DND-41 (cell line): ENCODE results near the gene DISC1.

ENCODE experiments used
- ATAC-seq: fragments of 200-7000 bp; cut with Tn5 transposase; 3 replicates; pipeline ENCODE4 v1.9.1; 2021; ENCODE audit warnings: low read depth; ENCODE audit not compliant: insufficient read depth
- DNase-seq: peaks from one replicate; pipeline ENCODE4 v3.0.0-alpha.2; 2020
- H2AFZ ChIP-seq: 2 replicates; pipeline ENCODE4 v1.6.0; 2012; ENCODE audit warnings: low read depth, low read length
- H3K27ac ChIP-seq: 2 replicates; pipeline ENCODE4 v1.5.1; 2012; ENCODE audit warnings: low read length, inconsistent platforms
- H3K27me3 ChIP-seq: fragments of 200-600 bp; sonication (generic); 2 replicates; pipeline ENCODE4 v1.6.0; 2012; ENCODE audit warnings: low read length, mild to moderate bottlenecking, inconsistent platforms; ENCODE audit not compliant: insufficient read depth, poor library complexity
- H3K36me3 ChIP-seq: 2 replicates; pipeline ENCODE4 v1.5.1; 2012; ENCODE audit warnings: low read length, inconsistent platforms; ENCODE audit not compliant: insufficient read depth
- H3K4me1 ChIP-seq: 2 replicates; pipeline ENCODE4 v1.5.1; 2012; ENCODE audit warnings: mild to moderate bottlenecking, low read length; ENCODE audit not compliant: insufficient read depth
- H3K4me2 ChIP-seq: 2 replicates; pipeline ENCODE4 v1.6.0; 2012; ENCODE audit warnings: mild to moderate bottlenecking, moderate library complexity, low read length, inconsistent platforms; ENCODE audit not compliant: insufficient read depth
- H3K4me3 ChIP-seq, 2 experiments: fragments of 200-600 bp in 1 of 2; shearing (Covaris generic) in 1 of 2; 2 replicates each; pipeline ENCODE4 v1.5.1; 2012 to 2016; ENCODE audit warnings: inconsistent platforms in 2 of 2, low read length in 2 of 2, mild to moderate bottlenecking in 2 of 2, low read depth in 1 of 2, moderate library complexity in 1 of 2
- H3K79me2 ChIP-seq: 2 replicates; pipeline ENCODE4 v1.6.0; 2012; ENCODE audit warnings: low read length, inconsistent platforms; ENCODE audit not compliant: insufficient read depth
- H3K9ac ChIP-seq: 2 replicates; pipeline ENCODE4 v1.6.0; 2012; ENCODE audit warnings: low read depth, mild to moderate bottlenecking, inconsistent platforms, low read length, moderate library complexity
- H3K9me3 ChIP-seq: 2 replicates; pipeline ENCODE4 v1.5.1; 2012; ENCODE audit warnings: low read length, moderate library complexity, mild to moderate bottlenecking, inconsistent platforms; ENCODE audit not compliant: insufficient read depth, severe bottlenecking
- H4K20me1 ChIP-seq: 2 replicates; pipeline ENCODE4 v1.6.0; 2012; ENCODE audit warnings: low read length; ENCODE audit not compliant: insufficient read depth
- CTCF ChIP-seq: IDR thresholded peaks from 2 replicates; pipeline ENCODE4 v1.5.1; 2012; ENCODE audit warnings: borderline replicate concordance, low read length, moderate library complexity, mild to moderate bottlenecking; ENCODE audit not compliant: poor library complexity, severe bottlenecking; ENCODE audit errors: extremely low read depth
- EZH2 ChIP-seq: IDR thresholded peaks from 3 replicates; pipeline ENCODE4 v1.6.1; 2012; ENCODE audit warnings: borderline replicate concordance, low read depth, mild to moderate bottlenecking, moderate library complexity, low read length, inconsistent platforms; ENCODE audit not compliant: severe bottlenecking

DISC1 gene

GRCh38 chr1:232029315-232029714 lies 402.7 kb downstream of the DISC1 start:
- TF ChIP-seq CTCF (no peak), EZH2 (no peak)
- Histone ChIP-seq H3K4me2 (no peak overlapping the region), H3K9me3 (no peaks in the 10 kb centered on the region), H3K27ac (no peak overlapping the region), H3K36me3 (no peaks in the 10 kb centered on the region), H2AFZ (no peak overlapping the region), H3K9ac (no peak overlapping the region), H3K79me2 (no peaks in the 10 kb centered on the region), H4K20me1 (no peaks in the 10 kb centered on the region), H3K4me1 (no peaks in the 10 kb centered on the region), H3K27me3 (no peaks in the 10 kb centered on the region), H3K4me3 (no peak overlapping the region)
- no peak for DNase-seq
- ATAC-seq, result no peak

- Histone ChIP-seq H3K36me3 (no peaks in the 10 kb centered on the region), H3K27ac (no peak overlapping the region), H2AFZ (no peak overlapping the region), H3K4me2 (no peak overlapping the region), H3K4me3 (no peak overlapping the region), H3K4me1 (no peaks in the 10 kb centered on the region), H3K9me3 (no peaks in the 10 kb centered on the region), H4K20me1 (no peaks in the 10 kb centered on the region), H3K27me3 (no peaks in the 10 kb centered on the region), H3K79me2 (no peaks in the 10 kb centered on the region), H3K9ac (no peak overlapping the region)
- no peak for ATAC-seq
- TF ChIP-seq CTCF (no peak), EZH2 (no peak)
- DNase-seq, result no peak
Observed at GRCh38 chr1:232031156-232031555, 404.6 kb downstream of the DISC1 start.

- no peaks in the 10 kb centered on the region for H3K4me1 ChIP-seq
- no peaks in the 10 kb centered on the region for H3K27me3 ChIP-seq
- no peak overlapping the region for H3K4me2 ChIP-seq
- no peaks in the 10 kb centered on the region for H3K36me3 ChIP-seq
- H3K27ac ChIP-seq, result no peak overlapping the region
- DNase-seq (no peak), ATAC-seq (no peak)
- TF ChIP-seq EZH2 (no peak), CTCF (no peak)
- H3K79me2 ChIP-seq, result no peaks in the 10 kb centered on the region
- H2AFZ ChIP-seq, result no peak overlapping the region
- no peaks in the 10 kb centered on the region for H4K20me1 ChIP-seq
- H3K4me3 ChIP-seq, result no peak overlapping the region
- no peaks in the 10 kb centered on the region for H3K9me3 ChIP-seq
- no peak overlapping the region for H3K9ac ChIP-seq
Observed at GRCh38 chr1:232033285-232033684, 406.7 kb downstream of the DISC1 start.

- H3K27me3 ChIP-seq, result no peaks in the 10 kb centered on the region
- no peaks in the 10 kb centered on the region for H3K36me3 ChIP-seq
- H3K4me2 ChIP-seq, result no peak overlapping the region
- H3K4me3 ChIP-seq, result no peak overlapping the region
- no peaks in the 10 kb centered on the region for H4K20me1 ChIP-seq
- DNase-seq, result no peak
- no peak overlapping the region for H3K27ac ChIP-seq
- no peak overlapping the region for H3K9ac ChIP-seq
- no peak for TF ChIP-seq EZH2
- TF ChIP-seq CTCF, result no peak
- no peak overlapping the region for H2AFZ ChIP-seq
- no peaks in the 10 kb centered on the region for H3K79me2 ChIP-seq
- ATAC-seq, result no peak
- no peaks in the 10 kb centered on the region for H3K9me3 ChIP-seq
- no peaks in the 10 kb centered on the region for H3K4me1 ChIP-seq
Observed at GRCh38 chr1:232034556-232034955, 408.0 kb downstream of the DISC1 start.
